Testis (tissue), 3 donors: ENCODE data around the gene KCNIP1. TPM values are rescaled to one million over a fixed set of nuclear protein-coding genes. Genes with fewer than 3 reads are reported as not detected.

ENCODE experiments used
- DNase-seq: peaks from one replicate; pipeline ENCODE4 v3.0.0-alpha.2; 2019
- H3K27ac ChIP-seq, 2 donors: fragments of 200-600 bp; sonication (generic); one replicate each; pipeline ENCODE4 v1.5.1; 2019
- H3K27me3 ChIP-seq: fragments of 200-600 bp; sonication (generic); one replicate; pipeline ENCODE4 v1.5.1; 2019
- H3K36me3 ChIP-seq: fragments of 200-600 bp; sonication (generic); one replicate; pipeline ENCODE4 v1.5.1; 2017; ENCODE audit warnings: low read depth; ENCODE audit errors: missing control alignments
- H3K4me1 ChIP-seq: fragments of 200-600 bp; sonication (generic); one replicate; pipeline ENCODE4 v1.5.1; 2019
- H3K4me3 ChIP-seq, 2 donors: fragments of 200-600 bp; sonication (generic); one replicate each; pipeline ENCODE4 v1.5.1; 2017 to 2019
- H3K9me3 ChIP-seq: fragments of 200-600 bp; sonication (generic); one replicate; pipeline ENCODE4 v1.5.1; 2017
- POLR2A ChIP-seq: fragments of 450-650 bp; IDR thresholded peaks from one replicate; pipeline ENCODE4 v1.6.1; 2017; ENCODE audit warnings: antibody characterized with exemption, mild to moderate bottlenecking, moderate library complexity
- WGBS, 2 donors: methylation state at CpG; one replicate each; pipeline ENCODE4 v1.1.5; 2018; 5-methylcytosine and 5-hydroxymethylcytosine counted together
- intact Hi-C: fragments of 100-400 bp; cut with DNase I; formaldehyde crosslinking; loops from one replicate; pipeline ENCODE4 v1.15.1; 2023; ENCODE audit warnings: low total_unique reads
- polyA plus RNA-seq: library from polyadenylated mRNA; stranded (reverse); fragments of 350-450 nt; fragmentation: Illumina TruSeq; extraction: RNeasy Lipid Tissue Mini Kit (QIAGEN cat#74804); gene quantifications from one replicate; pipeline ENCODE4 v1.2.3, GENCODE V29; 2014; ENCODE audit warnings: low read depth, low replicate concordance; ENCODE audit not compliant: insufficient read depth
- total RNA-seq, 2 donors: library from RNA; depleted of rRNA; stranded (reverse); fragments of >200 nt; gene quantifications; one replicate each; pipeline ENCODE4 v1.2.3, GENCODE V29; 2016
- TF ChIP-seq, protein P1 (sequence below), 3 experiments: fragments of 450-650 bp in 2 of 3; fragments of 200-600 bp in 1 of 3; sonication (generic) in 1 of 3; IDR thresholded peaks; one replicate each; pipeline ENCODE4 v1.5.1; 2016 to 2019; ENCODE audit warnings: antibody characterized with exemption in 3 of 3, mild to moderate bottlenecking in 2 of 3, moderate library complexity in 1 of 3

KCNIP1 gene
- total and polyA plus RNA-seq, 3 donors from 2014 or later: 5.9 to 14.8 (median 13.4) TPM

DNA sequence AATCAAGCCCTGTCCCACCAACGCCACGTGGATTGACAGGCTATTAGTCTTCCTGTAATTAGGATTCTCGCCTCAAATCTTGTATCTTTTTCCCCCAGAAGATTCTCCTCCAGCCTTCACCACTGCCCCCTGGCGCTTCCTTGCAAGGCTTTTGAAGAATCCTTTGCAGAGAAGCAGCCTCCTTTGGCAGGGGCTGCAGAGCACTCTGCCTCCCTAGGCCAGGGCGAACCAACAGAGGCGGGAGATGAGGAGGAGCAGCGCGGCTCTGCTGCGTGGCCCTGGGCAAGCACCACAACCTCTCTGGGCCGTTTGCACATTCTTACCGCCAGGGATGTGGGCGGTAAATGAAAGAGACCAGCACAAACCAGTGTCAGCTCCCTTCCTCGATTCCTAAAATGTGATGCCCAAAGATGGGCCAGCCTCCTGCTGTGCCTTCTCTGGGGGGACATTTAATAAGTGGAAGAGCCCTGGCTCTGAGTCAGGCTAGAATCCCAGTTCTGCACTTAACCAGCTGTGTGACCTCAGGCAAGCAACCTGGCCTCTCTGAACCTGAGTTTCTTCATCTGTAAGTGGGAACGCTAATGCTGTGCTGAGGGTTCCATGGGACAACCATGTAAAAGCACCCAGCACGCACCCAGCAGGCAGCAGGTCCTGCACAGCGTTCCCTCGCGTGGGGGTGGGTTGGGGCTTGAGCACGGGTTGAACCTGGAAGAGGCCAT, 128.6 kb downstream of the KCNIP1 start:
- H3K4me1 ChIP-seq: peaks cover 33% of the 10 kb centered on the region
- no peaks in the 10 kb centered on the region for H3K36me3 ChIP-seq
- peak overlapping the region; percentile 12 to 42 for H3K4me3 ChIP-seq
- DNase-seq: peak; percentile 32
- H3K27me3 ChIP-seq: no peaks in the 10 kb centered on the region
- no peaks in the 10 kb centered on the region for H3K9me3 ChIP-seq
- intact Hi-C loops: loop anchor here (5.0 kb wide), 1 partner anchor 195 kb away; no protein-coding TSS in a partner anchor
- H3K27ac ChIP-seq: peak overlapping the region; percentile 83 to 84
- TF ChIP-seq, protein P1, sequence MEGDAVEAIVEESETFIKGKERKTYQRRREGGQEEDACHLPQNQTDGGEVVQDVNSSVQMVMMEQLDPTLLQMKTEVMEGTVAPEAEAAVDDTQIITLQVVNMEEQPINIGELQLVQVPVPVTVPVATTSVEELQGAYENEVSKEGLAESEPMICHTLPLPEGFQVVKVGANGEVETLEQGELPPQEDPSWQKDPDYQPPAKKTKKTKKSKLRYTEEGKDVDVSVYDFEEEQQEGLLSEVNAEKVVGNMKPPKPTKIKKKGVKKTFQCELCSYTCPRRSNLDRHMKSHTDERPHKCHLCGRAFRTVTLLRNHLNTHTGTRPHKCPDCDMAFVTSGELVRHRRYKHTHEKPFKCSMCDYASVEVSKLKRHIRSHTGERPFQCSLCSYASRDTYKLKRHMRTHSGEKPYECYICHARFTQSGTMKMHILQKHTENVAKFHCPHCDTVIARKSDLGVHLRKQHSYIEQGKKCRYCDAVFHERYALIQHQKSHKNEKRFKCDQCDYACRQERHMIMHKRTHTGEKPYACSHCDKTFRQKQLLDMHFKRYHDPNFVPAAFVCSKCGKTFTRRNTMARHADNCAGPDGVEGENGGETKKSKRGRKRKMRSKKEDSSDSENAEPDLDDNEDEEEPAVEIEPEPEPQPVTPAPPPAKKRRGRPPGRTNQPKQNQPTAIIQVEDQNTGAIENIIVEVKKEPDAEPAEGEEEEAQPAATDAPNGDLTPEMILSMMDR (IDR thresholded peaks at IDR 0.05): peak in 1 of 3 experiments; percentile 17
- no peak for TF ChIP-seq POLR2A
- WGBS, 2 donors: 31 to 34% methylated on average over 14 to 19 of the region's 19 CpGs

- 0 to 1% methylated on average over 12 of the region's 12 CpGs for WGBS, 2 donors
- TF ChIP-seq, protein P1 (IDR thresholded peaks at IDR 0.05): peak; percentile 96 to 98 (median 97)
- no peak for TF ChIP-seq POLR2A
These were observed 129.1 kb downstream of the KCNIP1 start for GRCh38 chr5:170632985-170633234.

GRCh38 chr5:170633235-170634081, 129.6 kb downstream of the KCNIP1 start:
- peak; percentile 83 for DNase-seq
- H3K27ac ChIP-seq: peak overlapping the region; percentile 83 to 84
- H3K4me3 ChIP-seq: peak overlapping the region; percentile 12 to 42
- peaks cover 33% of the 10 kb centered on the region for H3K4me1 ChIP-seq
- no peaks in the 10 kb centered on the region for H3K27me3 ChIP-seq
- H3K36me3 ChIP-seq: no peaks in the 10 kb centered on the region
- no peaks in the 10 kb centered on the region for H3K9me3 ChIP-seq
- TF ChIP-seq POLR2A: no peak
- TF ChIP-seq, protein P1 (IDR thresholded peaks at IDR 0.05): no peak
- WGBS, 2 donors: 2 to 6% methylated on average over 14 to 24 of the region's 25 CpGs
- intact Hi-C loops: loop anchor here (5.0 kb wide), 1 partner anchor 196 kb away; no protein-coding TSS in a partner anchor

More at GRCh38 chr5:170632985-170633234, 129.1 kb downstream of the KCNIP1 start:
- Histone ChIP-seq H3K4me3 (peak overlapping the region; percentile 12 to 42), H3K27me3 (no peaks in the 10 kb centered on the region), H3K36me3 (no peaks in the 10 kb centered on the region), H3K27ac (peak overlapping the region; percentile 83 to 84), H3K4me1 (peaks cover 33% of the 10 kb centered on the region), H3K9me3 (no peaks in the 10 kb centered on the region)
- DNase-seq: peak; percentile 79
- intact Hi-C loops: loop anchor here (5.0 kb wide), 1 partner anchor 196 kb away; no protein-coding TSS in a partner anchor

- DNase-seq: no peak
- Histone ChIP-seq H3K9me3 (no peaks in the 10 kb centered on the region), H3K27ac (no peak overlapping the region), H3K36me3 (no peaks in the 10 kb centered on the region), H3K4me3 (no peak overlapping the region), H3K27me3 (no peaks in the 10 kb centered on the region), H3K4me1 (peaks cover 33% of the 10 kb centered on the region)
- no peak for TF ChIP-seq POLR2A
- TF ChIP-seq, protein P1 (IDR thresholded peaks at IDR 0.05): no peak
- intact Hi-C loops: loop anchor here (5.0 kb wide), 1 partner anchor 197 kb away; no protein-coding TSS in a partner anchor
- WGBS, 2 donors: 68 to 77% methylated on average over 6 of the region's 6 CpGs
These were observed 130.6 kb downstream of the KCNIP1 start for GRCh38 chr5:170634256-170634990.
